DOHH2 (cell line): Measurements from ENCODE around the gene TPRA1.

Source experiments
- H3F3A ChIP-seq: fragments of 200-600 bp; sonication (generic), shearing (Covaris generic); 2 replicates; pipeline ENCODE4 v1.6.0; 2016; ENCODE audit warnings: antibody characterized with exemption, mild to moderate bottlenecking; ENCODE audit not compliant: control insufficient read depth, insufficient read depth
- H3K27ac ChIP-seq: fragments of 200-600 bp; sonication (generic); 2 replicates; pipeline ENCODE4 v1.5.1; 2014; ENCODE audit warnings: low read depth, mild to moderate bottlenecking, low read length, moderate library complexity
- H3K27me3 ChIP-seq: fragments of 200-600 bp; sonication (generic); 2 replicates; pipeline ENCODE4 v1.6.1; 2014; ENCODE audit warnings: mild to moderate bottlenecking, low read length, mixed read lengths; ENCODE audit not compliant: control insufficient read depth
- H3K36me3 ChIP-seq: fragments of 200-600 bp; sonication (generic); 2 replicates; pipeline ENCODE4 v1.6.1; 2014; ENCODE audit warnings: mild to moderate bottlenecking, low read length, moderate library complexity, mixed read lengths; ENCODE audit not compliant: control insufficient read depth
- H3K4me1 ChIP-seq: fragments of 200-600 bp; sonication (generic); 2 replicates; pipeline ENCODE4 v1.6.1; 2014; ENCODE audit warnings: mild to moderate bottlenecking, low read length, mixed read lengths; ENCODE audit not compliant: control insufficient read depth
- H3K4me2 ChIP-seq: fragments of 200-600 bp; sonication (generic); 2 replicates; pipeline ENCODE4 v1.6.0; 2014; ENCODE audit warnings: mild to moderate bottlenecking, low read length, moderate library complexity
- H3K4me3 ChIP-seq: fragments of 200-600 bp; sonication (generic); 2 replicates; pipeline ENCODE4 v1.5.1; 2014; ENCODE audit warnings: mild to moderate bottlenecking, low read length, mixed read lengths
- H3K79me2 ChIP-seq: fragments of 200-600 bp; sonication (generic); 2 replicates; pipeline ENCODE4 v1.6.1; 2014; ENCODE audit warnings: mild to moderate bottlenecking, low read length, mixed read lengths; ENCODE audit not compliant: control insufficient read depth
- H3K9me2 ChIP-seq: fragments of 200-600 bp; sonication (generic); replicated peaks from 2 replicates; pipeline ENCODE4 v1.6.1; 2014; ENCODE audit warnings: mild to moderate bottlenecking, low read length, mixed read lengths; ENCODE audit not compliant: control insufficient read depth
- H3K9me3 ChIP-seq: fragments of 200-600 bp; sonication (generic); 2 replicates; pipeline ENCODE4 v1.6.1; 2014; ENCODE audit warnings: antibody characterized with exemption, low read length, mixed read lengths; ENCODE audit not compliant: control insufficient read depth, insufficient read depth
- H4K20me1 ChIP-seq: fragments of 200-600 bp; sonication (generic); 2 replicates; pipeline ENCODE4 v1.6.0; 2014; ENCODE audit warnings: low read depth, mild to moderate bottlenecking, antibody characterized with exemption, low read length, moderate library complexity; ENCODE audit not compliant: control insufficient read depth, insufficient read depth
- EZH2phosphoT487 ChIP-seq: fragments of 200-600 bp; sonication (generic); IDR thresholded peaks from 2 replicates; pipeline ENCODE4 v1.6.1; 2017; ENCODE audit warnings: borderline replicate concordance, mild to moderate bottlenecking, antibody characterized with exemption, low read length, moderate library complexity, mixed read lengths
- TF ChIP-seq, protein P1 (sequence below): fragments of 200-600 bp; sonication (generic); IDR thresholded peaks from one replicate; pipeline ENCODE4 v1.5.1; 2014; ENCODE audit warnings: antibody characterized with exemption, mild to moderate bottlenecking, low read depth, low read length; ENCODE audit not compliant: poor library complexity, severe bottlenecking

The TPRA1 gene

DNA sequence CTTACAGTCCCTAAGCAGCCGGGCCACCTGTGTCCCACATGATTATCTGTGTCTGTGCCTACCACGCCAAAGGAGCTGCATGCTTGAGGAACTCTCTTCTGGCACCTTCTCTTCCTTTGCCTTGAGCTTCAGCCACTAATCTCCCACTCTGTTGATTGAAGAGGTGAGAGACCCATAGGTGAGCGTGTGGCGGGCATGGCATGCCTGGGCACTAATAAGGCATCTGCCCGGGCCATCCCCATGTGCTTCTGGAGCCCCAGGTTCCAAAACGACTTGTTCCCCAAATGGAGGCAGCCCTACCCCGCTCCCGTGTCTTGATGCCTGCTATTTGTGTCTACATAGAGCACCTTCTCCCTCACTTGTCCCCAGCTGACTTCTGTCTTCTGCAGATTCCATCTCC, 20.7 kb upstream of the TPRA1 start:
- Histone ChIP-seq H3K4me3 (no peak overlapping the region), H4K20me1 (peaks cover 13% of the 10 kb centered on the region), H3K27me3 (no peaks in the 10 kb centered on the region), H3K4me2 (no peak overlapping the region), H3K9me3 (no peaks in the 10 kb centered on the region), H3K36me3 (peaks cover 96% of the 10 kb centered on the region), H3K4me1 (peaks cover 22% of the 10 kb centered on the region), H3K9me2 (no peaks in the 10 kb centered on the region), H3K79me2 (peaks cover 77% of the 10 kb centered on the region), H3K27ac (no peak overlapping the region), H3F3A (no peaks in the 10 kb centered on the region)
- TF ChIP-seq, protein P1, sequence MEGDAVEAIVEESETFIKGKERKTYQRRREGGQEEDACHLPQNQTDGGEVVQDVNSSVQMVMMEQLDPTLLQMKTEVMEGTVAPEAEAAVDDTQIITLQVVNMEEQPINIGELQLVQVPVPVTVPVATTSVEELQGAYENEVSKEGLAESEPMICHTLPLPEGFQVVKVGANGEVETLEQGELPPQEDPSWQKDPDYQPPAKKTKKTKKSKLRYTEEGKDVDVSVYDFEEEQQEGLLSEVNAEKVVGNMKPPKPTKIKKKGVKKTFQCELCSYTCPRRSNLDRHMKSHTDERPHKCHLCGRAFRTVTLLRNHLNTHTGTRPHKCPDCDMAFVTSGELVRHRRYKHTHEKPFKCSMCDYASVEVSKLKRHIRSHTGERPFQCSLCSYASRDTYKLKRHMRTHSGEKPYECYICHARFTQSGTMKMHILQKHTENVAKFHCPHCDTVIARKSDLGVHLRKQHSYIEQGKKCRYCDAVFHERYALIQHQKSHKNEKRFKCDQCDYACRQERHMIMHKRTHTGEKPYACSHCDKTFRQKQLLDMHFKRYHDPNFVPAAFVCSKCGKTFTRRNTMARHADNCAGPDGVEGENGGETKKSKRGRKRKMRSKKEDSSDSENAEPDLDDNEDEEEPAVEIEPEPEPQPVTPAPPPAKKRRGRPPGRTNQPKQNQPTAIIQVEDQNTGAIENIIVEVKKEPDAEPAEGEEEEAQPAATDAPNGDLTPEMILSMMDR, result no peak
- TF ChIP-seq EZH2phosphoT487, result no peak

GRCh38 chr3:127610105-127610504, 19.6 kb upstream of the TPRA1 start:
- Histone ChIP-seq H3K4me3 (no peak overlapping the region), H3K27ac (no peak overlapping the region), H3K79me2 (peaks cover 82% of the 10 kb centered on the region), H3K9me2 (no peaks in the 10 kb centered on the region), H3K4me2 (no peak overlapping the region), H3K27me3 (no peaks in the 10 kb centered on the region), H3K4me1 (peaks cover 22% of the 10 kb centered on the region), H3K9me3 (no peaks in the 10 kb centered on the region), H3F3A (no peaks in the 10 kb centered on the region), H3K36me3 (peaks cover 96% of the 10 kb centered on the region), H4K20me1 (peaks cover 13% of the 10 kb centered on the region)
- no peak for TF ChIP-seq EZH2phosphoT487
- TF ChIP-seq, protein P1, result no peak

GRCh38 chr3:127608362-127608718, 17.8 kb upstream of the TPRA1 start:
- Histone ChIP-seq H3K9me2 (no peaks in the 10 kb centered on the region), H3K27me3 (no peaks in the 10 kb centered on the region), H3K4me3 (no peak overlapping the region), H4K20me1 (peaks cover 9% of the 10 kb centered on the region), H3K9me3 (no peaks in the 10 kb centered on the region), H3K4me1 (peaks cover 22% of the 10 kb centered on the region), H3K79me2 (peaks cover 86% of the 10 kb centered on the region), H3F3A (no peaks in the 10 kb centered on the region), H3K27ac (no peak overlapping the region), H3K4me2 (no peak overlapping the region), H3K36me3 (peaks cover 96% of the 10 kb centered on the region)
- TF ChIP-seq, protein P1, result no peak
- TF ChIP-seq EZH2phosphoT487, result no peak
